Measurements from ENCODE around the gene FAM110C.

The FAM110C gene

GRCh38 chr2:35852-36251 is 10.5 kb downstream of the FAM110C start:
- Histone ChIP-seq H3K9me3 (no peaks in the 10 kb centered on the region), H3K36me3 (no peaks in the 10 kb centered on the region), H3K4me3 (ENCODE audit: low read depth, low read length) (no peak overlapping the region), H3K27me3 (no peaks in the 10 kb centered on the region), H3K4me1 (no peaks in the 10 kb centered on the region)
- TF ChIP-seq, protein P1, sequence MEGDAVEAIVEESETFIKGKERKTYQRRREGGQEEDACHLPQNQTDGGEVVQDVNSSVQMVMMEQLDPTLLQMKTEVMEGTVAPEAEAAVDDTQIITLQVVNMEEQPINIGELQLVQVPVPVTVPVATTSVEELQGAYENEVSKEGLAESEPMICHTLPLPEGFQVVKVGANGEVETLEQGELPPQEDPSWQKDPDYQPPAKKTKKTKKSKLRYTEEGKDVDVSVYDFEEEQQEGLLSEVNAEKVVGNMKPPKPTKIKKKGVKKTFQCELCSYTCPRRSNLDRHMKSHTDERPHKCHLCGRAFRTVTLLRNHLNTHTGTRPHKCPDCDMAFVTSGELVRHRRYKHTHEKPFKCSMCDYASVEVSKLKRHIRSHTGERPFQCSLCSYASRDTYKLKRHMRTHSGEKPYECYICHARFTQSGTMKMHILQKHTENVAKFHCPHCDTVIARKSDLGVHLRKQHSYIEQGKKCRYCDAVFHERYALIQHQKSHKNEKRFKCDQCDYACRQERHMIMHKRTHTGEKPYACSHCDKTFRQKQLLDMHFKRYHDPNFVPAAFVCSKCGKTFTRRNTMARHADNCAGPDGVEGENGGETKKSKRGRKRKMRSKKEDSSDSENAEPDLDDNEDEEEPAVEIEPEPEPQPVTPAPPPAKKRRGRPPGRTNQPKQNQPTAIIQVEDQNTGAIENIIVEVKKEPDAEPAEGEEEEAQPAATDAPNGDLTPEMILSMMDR (IDR thresholded peaks at IDR 0.05; ENCODE audit: low read depth, low read length), result no peak
- no peak for DNase-seq

DNA sequence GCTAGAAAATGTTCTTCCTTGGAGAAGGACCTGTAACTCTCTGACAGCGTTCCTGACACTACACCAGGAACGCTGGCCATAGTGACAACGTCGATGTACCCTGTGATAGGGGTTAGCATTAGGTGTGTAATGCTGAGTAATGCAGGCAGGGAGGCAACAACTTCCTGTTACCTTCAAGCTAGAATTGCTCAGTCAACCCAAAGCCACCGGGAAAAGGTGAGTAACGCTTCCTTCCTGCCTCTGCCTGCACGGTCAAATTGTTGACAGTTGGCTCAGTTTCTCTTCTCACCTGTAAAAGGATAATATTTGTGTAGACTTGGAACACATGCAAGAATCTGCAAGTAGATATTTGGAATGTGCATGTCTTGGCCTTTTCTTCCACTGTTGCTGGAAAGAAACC is 12.7 kb downstream of the FAM110C start:
- no peak for DNase-seq

GRCh38 chr2:32068-32467 is 14.2 kb downstream of the FAM110C start:
- Histone ChIP-seq H3K4me1 (no peaks in the 10 kb centered on the region), H3K27me3 (no peaks in the 10 kb centered on the region), H3K4me3 (ENCODE audit: low read depth, low read length) (no peak overlapping the region), H3K9me3 (no peaks in the 10 kb centered on the region), H3K36me3 (no peaks in the 10 kb centered on the region)
- DNase-seq, result no peak
- TF ChIP-seq, protein P1 (IDR thresholded peaks at IDR 0.05; ENCODE audit: low read depth, low read length), result no peak

More for the DNA sequence above, 12.7 kb downstream of the FAM110C start:
- H3K9me3 ChIP-seq, result no peaks in the 10 kb centered on the region
- no peaks in the 10 kb centered on the region for H3K36me3 ChIP-seq
- no peaks in the 10 kb centered on the region for H3K4me1 ChIP-seq
- no peak overlapping the region for H3K4me3 ChIP-seq (ENCODE audit: low read depth, low read length)
- no peaks in the 10 kb centered on the region for H3K27me3 ChIP-seq
- TF ChIP-seq, protein P1 (IDR thresholded peaks at IDR 0.05; ENCODE audit: low read depth, low read length), result no peak

GRCh38 chr2:29253-29652 is 17.1 kb downstream of the FAM110C start:
- DNase-seq, result no peak
- H3K36me3 ChIP-seq, result no peaks in the 10 kb centered on the region
- TF ChIP-seq, protein P1 (IDR thresholded peaks at IDR 0.05; ENCODE audit: low read depth, low read length), result no peak
- H3K4me3 ChIP-seq (ENCODE audit: low read depth, low read length), result no peak overlapping the region
- H3K4me1 ChIP-seq, result no peaks in the 10 kb centered on the region
- H3K27me3 ChIP-seq, result no peaks in the 10 kb centered on the region
- no peaks in the 10 kb centered on the region for H3K9me3 ChIP-seq

DNA sequence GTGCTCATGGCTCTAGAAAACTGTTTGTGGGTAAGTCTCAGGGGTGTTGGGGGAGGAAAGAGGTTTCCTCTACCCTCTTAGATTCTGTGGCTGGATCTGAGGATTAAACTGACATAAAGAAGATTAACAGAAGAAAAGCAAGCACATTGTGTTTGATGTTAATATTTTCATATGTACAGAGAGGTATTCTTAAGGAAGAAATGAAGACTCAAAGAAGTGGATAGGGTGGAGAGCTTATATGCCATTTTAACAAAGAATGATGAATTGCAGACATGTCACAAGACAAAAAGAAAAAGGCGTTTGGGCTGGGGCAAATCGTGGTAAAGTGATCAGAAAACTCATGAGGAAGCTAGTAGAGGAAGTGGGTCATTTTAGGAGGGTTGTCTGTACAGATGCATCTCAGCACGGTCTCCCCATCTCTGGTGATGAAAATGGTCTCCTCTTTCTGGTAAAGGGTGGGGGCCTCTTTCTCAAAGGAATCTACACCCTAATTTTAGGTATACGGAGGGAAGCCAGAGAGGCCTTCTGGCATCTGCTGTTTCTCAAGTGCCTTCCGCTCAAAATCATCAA is 17.8 kb downstream of the FAM110C start:
- H3K4me3 ChIP-seq (ENCODE audit: low read depth, low read length), result no peak overlapping the region
- TF ChIP-seq, protein P1 (IDR thresholded peaks at IDR 0.05; ENCODE audit: low read depth, low read length), result no peak
- no peaks in the 10 kb centered on the region for H3K9me3 ChIP-seq
- no peak for DNase-seq
- no peaks in the 10 kb centered on the region for H3K27me3 ChIP-seq
- H3K36me3 ChIP-seq, result no peaks in the 10 kb centered on the region
- H3K4me1 ChIP-seq, result no peaks in the 10 kb centered on the region

- TF ChIP-seq, protein P1 (IDR thresholded peaks at IDR 0.05; ENCODE audit: low read depth, low read length), result no peak
- Histone ChIP-seq H3K27me3 (no peaks in the 10 kb centered on the region), H3K4me1 (no peaks in the 10 kb centered on the region), H3K4me3 (ENCODE audit: low read depth, low read length) (no peak overlapping the region), H3K36me3 (no peaks in the 10 kb centered on the region), H3K9me3 (no peaks in the 10 kb centered on the region)
- DNase-seq, result no peak
These were observed 19.4 kb downstream of the FAM110C start for GRCh38 chr2:26891-27290.
